ENCODE measurements around the gene ZRANB3. TPM values are rescaled to one million over a fixed set of nuclear protein-coding genes. Genes with fewer than 3 reads are reported as not detected.
"Not testable (repeated sequence)": the region's sequence is repeated elsewhere in the genome, so short reads cannot be mapped to it uniquely, and the experiment has no call there.

The ZRANB3 gene
- total and polyA plus RNA-seq, 3 experiments from 2014 or later, result 2.5 to 10.3 (median 9.1) TPM

DNA sequence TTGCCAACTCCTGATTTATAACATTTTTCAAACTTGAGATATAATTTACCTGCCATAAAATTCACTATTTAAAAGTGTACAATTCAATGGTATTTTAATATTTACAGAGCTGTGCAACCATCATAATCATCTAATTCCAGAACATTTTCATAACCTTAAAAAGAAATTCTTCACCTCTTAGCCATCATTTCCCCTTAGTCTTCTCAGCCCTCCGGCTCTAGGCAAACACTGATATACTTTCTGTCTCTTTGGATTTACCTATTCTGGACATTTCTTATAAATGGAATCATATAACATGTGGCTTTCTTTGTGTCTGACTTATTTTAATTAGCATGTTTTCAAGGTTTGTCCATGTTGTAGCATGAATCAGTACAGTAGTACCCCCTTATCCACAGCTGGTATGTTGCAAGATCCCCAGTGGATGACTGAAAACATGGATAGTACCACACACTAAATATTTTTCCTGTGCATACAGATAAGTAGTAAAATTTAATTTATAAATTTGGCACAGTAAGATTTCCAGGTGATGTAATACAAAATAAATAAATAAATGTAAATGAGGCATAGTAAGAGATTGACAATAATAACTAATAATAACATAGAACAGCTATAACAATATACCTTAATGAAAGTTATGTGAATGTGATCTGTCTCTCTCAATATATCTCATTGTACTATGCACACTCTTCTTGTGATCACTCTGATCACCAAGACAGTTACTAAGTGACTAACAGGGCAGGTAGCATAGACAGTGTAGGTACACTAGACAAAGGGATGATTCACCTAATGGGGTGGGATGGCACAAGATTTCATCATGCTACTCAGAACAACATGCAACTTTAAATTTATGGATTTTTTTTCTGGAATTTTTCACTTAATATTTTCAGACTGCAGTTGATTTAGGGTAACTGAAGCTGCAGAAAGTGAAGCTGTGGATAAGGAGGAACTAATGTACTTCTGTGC lies 405.8 kb downstream of the ZRANB3 start:
- Mint-ChIP-seq H3K4me1 (no peaks in the 10 kb centered on the region), H3K27ac (peak overlapping the region in 1 of 8 donors; percentile 24), H3K27me3 (no peaks in the 10 kb centered on the region), H3K4me3 (no peak overlapping the region), H3K36me3 (peaks cover 10 to 63% (median 28%) of the 10 kb centered on the region in 3 donors), H3K9me3 (no peaks in the 10 kb centered on the region)
- no peaks in the 10 kb centered on the region for H3K9me3 ChIP-seq (ENCODE audit: low read length)
- no peaks in the 10 kb centered on the region for H3K27me3 ChIP-seq (ENCODE audit: insufficient read depth, low read length, poor library complexity, severe bottlenecking)
- H3K4me3 ChIP-seq (ENCODE audit: low read length), result no peak overlapping the region
- ChIA-PET POLR2A (no interaction called here), CTCF (interaction anchor here (1.2 kb wide), 1 partner anchor 12 kb away, joined by 3 read pairs; no protein-coding TSS in a partner anchor)
- no peaks in the 10 kb centered on the region for H3K4me1 ChIP-seq (ENCODE audit: insufficient read depth, low read length)
- H3K36me3 ChIP-seq (ENCODE audit: insufficient read depth, low read length), result peaks cover 10% of the 10 kb centered on the region
- DNase-seq, result no peak
- H3K27ac ChIP-seq (ENCODE audit: low read depth, low read length), result no peak overlapping the region

DNA sequence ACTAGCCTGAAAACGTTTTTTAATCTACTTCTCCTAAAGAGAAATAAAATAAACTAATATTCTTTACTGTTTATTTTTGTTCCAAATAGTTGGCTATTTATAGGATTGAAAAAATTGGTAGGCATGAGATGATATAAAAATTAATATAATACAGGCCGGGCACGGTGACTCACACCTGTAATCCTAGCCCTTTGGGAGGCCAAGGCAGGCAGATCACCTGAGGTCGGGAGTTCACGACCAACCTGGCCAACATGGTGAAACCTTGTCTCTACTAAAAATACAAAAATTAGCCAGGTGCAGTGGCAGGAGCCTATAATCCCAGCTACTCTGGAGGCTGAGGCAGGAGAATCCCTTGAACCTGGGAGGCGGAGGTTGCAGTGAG lies 409.4 kb downstream of the ZRANB3 start:
- H3K4me3 Mint-ChIP-seq; H3K27me3 ChIP-seq (ENCODE audit: insufficient read depth, low read length, poor library complexity, severe bottlenecking); H3K4me1 ChIP-seq (ENCODE audit: insufficient read depth, low read length); H3K4me3 ChIP-seq (ENCODE audit: low read length); H3K4me1 Mint-ChIP-seq; H3K27ac Mint-ChIP-seq; DNase-seq; H3K36me3 ChIP-seq (ENCODE audit: insufficient read depth, low read length); H3K9me3 ChIP-seq (ENCODE audit: low read length); POLR2A ChIA-PET; H3K27ac ChIP-seq (ENCODE audit: low read depth, low read length); H3K27me3 Mint-ChIP-seq; H3K9me3 Mint-ChIP-seq: not testable (repeated sequence)
- H3K36me3 Mint-ChIP-seq, result peaks cover 0 to 48% (median 21%) of the 10 kb centered on the region in 3 donors
- CTCF ChIA-PET, result interaction anchor here (1.6 kb wide), 1 partner anchor 9 kb away, joined by 4 read pairs; no protein-coding TSS in a partner anchor

DNA sequence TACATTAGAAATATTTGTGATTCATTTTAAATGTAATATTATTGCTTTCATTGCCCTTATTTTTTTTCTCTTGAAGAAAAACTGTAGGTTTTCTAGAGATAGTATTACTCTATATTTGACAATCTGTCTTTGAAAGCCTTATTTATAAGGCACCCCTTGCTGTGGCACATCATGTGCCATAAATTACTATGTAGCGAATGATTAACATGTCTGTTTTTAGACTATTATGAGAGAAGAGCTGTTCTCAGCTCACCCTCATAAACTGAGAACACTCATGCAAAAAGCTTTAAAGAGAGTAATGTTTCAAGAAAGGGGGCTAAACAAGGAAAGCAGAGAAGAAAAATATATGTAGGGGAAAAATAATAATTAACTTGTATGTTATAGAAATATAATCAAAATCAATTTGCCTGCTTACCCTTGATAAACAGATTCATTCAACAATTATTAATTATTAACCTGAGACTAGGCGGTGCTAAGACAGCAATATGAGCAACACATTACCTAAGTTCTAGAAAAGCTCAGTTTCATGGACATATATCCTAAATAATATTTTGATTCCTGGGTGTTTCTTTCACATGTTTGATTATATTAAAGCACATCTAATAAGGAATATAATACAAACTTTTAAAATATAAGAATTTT lies 409.9 kb downstream of the ZRANB3 start:
- peaks cover 0 to 2% (median 0%) of the 10 kb centered on the region in 5 donors for H3K9me3 Mint-ChIP-seq
- ChIA-PET POLR2A (no interaction called here), CTCF (interaction anchor here (1.6 kb wide), 1 partner anchor 9 kb away, joined by 4 read pairs; no protein-coding TSS in a partner anchor)
- no peak for DNase-seq
- Histone ChIP-seq H3K36me3 (ENCODE audit: insufficient read depth, low read length) (peaks cover 6% of the 10 kb centered on the region), H3K4me3 (ENCODE audit: low read length) (no peak overlapping the region), H3K4me1 (ENCODE audit: insufficient read depth, low read length) (no peaks in the 10 kb centered on the region), H3K9me3 (ENCODE audit: low read length) (no peaks in the 10 kb centered on the region), H3K27me3 (ENCODE audit: insufficient read depth, low read length, poor library complexity, severe bottlenecking) (no peaks in the 10 kb centered on the region), H3K27ac (ENCODE audit: low read depth, low read length) (no peak overlapping the region)
- peaks cover 0 to 1% of the 10 kb centered on the region in 2 donors for H3K27me3 Mint-ChIP-seq
- H3K36me3 Mint-ChIP-seq, result peaks cover 0 to 43% (median 21%) of the 10 kb centered on the region in 3 donors
- H3K27ac Mint-ChIP-seq, result no peak overlapping the region
- no peak overlapping the region for H3K4me3 Mint-ChIP-seq
- H3K4me1 Mint-ChIP-seq, result peaks cover 0 to 4% (median 2%) of the 10 kb centered on the region in 3 donors

DNA sequence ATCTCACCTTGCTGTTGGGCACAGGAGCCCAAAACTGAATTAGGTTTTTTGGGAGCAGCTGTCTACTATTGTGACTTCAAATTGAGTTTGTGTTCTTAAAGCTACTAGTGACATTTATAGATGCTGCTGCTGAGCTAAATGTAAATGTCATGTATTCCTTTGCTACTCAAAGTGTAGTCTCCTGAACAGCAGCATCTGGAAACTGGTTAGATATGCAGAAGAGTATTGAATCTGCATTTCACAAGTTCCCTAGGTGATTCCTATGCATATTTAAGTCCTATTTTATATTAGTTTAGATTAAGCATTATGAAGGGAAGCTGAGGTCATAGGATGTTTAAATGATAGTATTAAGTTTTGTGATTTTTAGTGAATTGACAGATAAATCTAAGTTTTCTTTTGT lies 411.4 kb downstream of the ZRANB3 start:
- no peak overlapping the region for H3K27ac Mint-ChIP-seq
- no peak overlapping the region for H3K27ac ChIP-seq (ENCODE audit: low read depth, low read length)
- ChIA-PET CTCF (no interaction called here), POLR2A (no interaction called here)
- H3K4me1 Mint-ChIP-seq, result peaks cover 0 to 4% (median 2%) of the 10 kb centered on the region in 3 donors
- H3K27me3 Mint-ChIP-seq, result peaks cover 0 to 1% of the 10 kb centered on the region in 2 donors
- no peak for DNase-seq
- H3K36me3 Mint-ChIP-seq, result peaks cover 0 to 39% (median 15%) of the 10 kb centered on the region in 3 donors
- no peak overlapping the region for H3K4me3 Mint-ChIP-seq
- H3K9me3 ChIP-seq (ENCODE audit: low read length), result no peaks in the 10 kb centered on the region
- H3K9me3 Mint-ChIP-seq, result peaks cover 0 to 2% (median 0%) of the 10 kb centered on the region in 5 donors
- H3K4me1 ChIP-seq (ENCODE audit: insufficient read depth, low read length), result no peaks in the 10 kb centered on the region
- H3K4me3 ChIP-seq (ENCODE audit: low read length), result no peak overlapping the region
- H3K36me3 ChIP-seq (ENCODE audit: insufficient read depth, low read length), result no peaks in the 10 kb centered on the region
- H3K27me3 ChIP-seq (ENCODE audit: insufficient read depth, low read length, poor library complexity, severe bottlenecking), result no peaks in the 10 kb centered on the region

DNA sequence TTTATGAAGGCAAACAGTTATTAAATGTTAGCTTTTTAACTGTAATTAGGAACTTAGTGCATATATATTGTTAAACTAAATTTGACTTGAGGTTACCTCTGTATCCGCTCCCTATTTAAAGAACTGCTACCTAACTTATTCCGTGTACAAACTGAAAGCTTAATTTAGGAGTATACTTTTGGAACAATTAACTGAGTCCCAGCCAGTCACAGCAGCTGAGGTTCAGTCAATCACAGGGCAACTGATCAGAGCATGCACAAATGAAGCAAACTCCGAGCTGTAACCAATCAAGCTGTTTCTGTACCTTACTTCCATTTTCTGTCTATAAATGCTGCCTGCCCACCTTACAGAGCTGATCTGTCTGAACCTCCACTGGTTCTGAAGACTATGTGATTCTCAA lies 417.7 kb downstream of the ZRANB3 start:
- no peaks in the 10 kb centered on the region for H3K36me3 ChIP-seq (ENCODE audit: insufficient read depth, low read length)
- Mint-ChIP-seq H3K27ac (no peak overlapping the region), H3K9me3 (peaks cover 0 to 2% (median 0%) of the 10 kb centered on the region in 5 donors), H3K36me3 (peaks cover 10 to 44% (median 17%) of the 10 kb centered on the region in 3 donors), H3K4me3 (no peak overlapping the region), H3K27me3 (peaks cover 0 to 1% of the 10 kb centered on the region in 2 donors), H3K4me1 (peaks cover 9 to 18% (median 16%) of the 10 kb centered on the region in 3 donors)
- no peaks in the 10 kb centered on the region for H3K9me3 ChIP-seq (ENCODE audit: low read length)
- CTCF ChIA-PET, result interaction anchor here (1.1 kb wide), 1 partner anchor 12 kb away, joined by 3 read pairs; no protein-coding TSS in a partner anchor
- H3K4me1 ChIP-seq (ENCODE audit: insufficient read depth, low read length), result no peaks in the 10 kb centered on the region
- POLR2A ChIA-PET, result no interaction called here
- H3K27ac ChIP-seq (ENCODE audit: low read depth, low read length), result no peak overlapping the region
- DNase-seq, result no peak
- H3K4me3 ChIP-seq (ENCODE audit: low read length), result no peak overlapping the region
- no peaks in the 10 kb centered on the region for H3K27me3 ChIP-seq (ENCODE audit: insufficient read depth, low read length, poor library complexity, severe bottlenecking)

DNA sequence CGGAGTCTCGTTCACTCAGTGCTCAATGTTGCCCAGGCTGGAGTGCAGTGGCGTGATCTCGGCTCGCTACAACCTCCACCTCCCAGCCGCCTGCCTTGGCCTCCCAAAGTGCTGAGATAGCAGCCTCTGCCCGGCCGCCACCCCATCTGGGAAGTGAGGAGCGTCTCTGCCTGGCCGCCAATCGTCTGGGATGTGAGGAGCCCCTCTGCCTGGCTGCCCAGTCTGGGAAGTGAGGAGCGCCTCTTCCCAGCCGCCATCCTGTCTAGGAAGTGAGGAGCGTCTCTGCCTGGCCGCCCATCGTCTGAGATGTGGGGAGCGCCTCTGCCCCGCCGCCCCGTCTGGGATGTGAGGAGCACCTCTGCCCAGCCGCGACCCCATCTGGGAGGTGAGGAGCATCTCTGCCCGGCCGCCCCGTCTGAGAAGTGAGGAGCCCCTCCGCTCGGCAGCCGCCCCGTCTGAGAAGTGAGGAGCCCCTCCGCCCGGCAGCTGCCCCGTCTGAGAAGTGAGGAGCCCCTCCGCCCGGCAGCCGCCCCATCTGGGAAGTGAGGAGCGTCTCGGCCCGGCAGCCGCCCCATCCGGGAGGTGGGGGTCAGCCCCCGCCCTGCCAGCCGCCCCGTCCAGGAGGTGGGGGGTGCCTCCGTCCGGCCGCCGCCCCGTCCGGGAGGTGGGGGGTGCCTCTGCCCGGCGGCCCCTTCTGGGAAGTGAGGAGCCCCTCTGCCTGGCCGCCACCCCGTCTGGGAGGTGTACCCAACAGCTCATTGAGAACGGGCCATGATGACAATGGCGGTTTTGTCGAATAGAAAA lies 425.3 kb downstream of the ZRANB3 start:
- Mint-ChIP-seq H3K36me3 (peaks cover 12 to 43% (median 25%) of the 10 kb centered on the region in 3 donors), H3K9me3 (peaks cover 0 to 11% (median 4%) of the 10 kb centered on the region in 5 donors), H3K4me1 (peaks cover 0 to 11% (median 10%) of the 10 kb centered on the region in 3 donors)
- H3K27ac Mint-ChIP-seq; H3K27me3 ChIP-seq (ENCODE audit: insufficient read depth, low read length, poor library complexity, severe bottlenecking); H3K27me3 Mint-ChIP-seq; CTCF ChIA-PET; H3K36me3 ChIP-seq (ENCODE audit: insufficient read depth, low read length); H3K4me3 Mint-ChIP-seq; H3K4me3 ChIP-seq (ENCODE audit: low read length); H3K27ac ChIP-seq (ENCODE audit: low read depth, low read length); H3K9me3 ChIP-seq (ENCODE audit: low read length); DNase-seq; POLR2A ChIA-PET; H3K4me1 ChIP-seq (ENCODE audit: insufficient read depth, low read length): not testable (repeated sequence)

DNA sequence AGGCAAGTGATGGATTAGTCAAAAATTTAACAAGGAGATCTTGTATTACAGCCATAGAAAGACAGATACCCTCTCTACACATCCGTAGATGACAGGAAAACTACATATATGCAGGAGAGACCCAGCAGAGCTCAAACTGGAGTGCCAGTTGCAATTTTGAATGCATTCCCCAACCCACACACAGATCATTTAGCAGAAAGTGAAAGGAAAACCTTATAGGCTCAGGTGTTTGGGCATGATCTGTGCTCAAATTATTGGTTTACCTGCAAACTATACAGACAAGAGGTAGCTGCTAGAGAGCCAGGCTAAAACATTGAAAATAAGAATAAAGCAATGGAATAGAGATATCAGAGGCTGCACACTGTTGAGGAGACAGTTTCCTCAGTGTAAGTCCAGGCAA lies 427.2 kb downstream of the ZRANB3 start:
- ChIA-PET POLR2A (no interaction called here), CTCF (no interaction called here)
- Histone ChIP-seq H3K9me3 (ENCODE audit: low read length) (no peaks in the 10 kb centered on the region), H3K27ac (ENCODE audit: low read depth, low read length) (no peak overlapping the region), H3K4me3 (ENCODE audit: low read length) (no peak overlapping the region), H3K27me3 (ENCODE audit: insufficient read depth, low read length, poor library complexity, severe bottlenecking) (no peaks in the 10 kb centered on the region), H3K4me1 (ENCODE audit: insufficient read depth, low read length) (no peaks in the 10 kb centered on the region), H3K36me3 (ENCODE audit: insufficient read depth, low read length) (no peaks in the 10 kb centered on the region)
- Mint-ChIP-seq H3K9me3 (peaks cover 0 to 11% (median 4%) of the 10 kb centered on the region in 5 donors), H3K4me3 (no peak overlapping the region), H3K4me1 (peaks cover 0 to 19% (median 10%) of the 10 kb centered on the region in 3 donors), H3K36me3 (peaks cover 12 to 43% (median 22%) of the 10 kb centered on the region in 3 donors), H3K27ac (peak overlapping the region in 1 of 8 donors; percentile 29), H3K27me3 (no peaks in the 10 kb centered on the region)
- DNase-seq, result no peak

Measured in CD8-positive, alpha-beta memory T cell (primary cell).